K562 (cell line): Measurements from ENCODE around the gene PMPCA. TPM values are rescaled to one million over a fixed set of nuclear protein-coding genes. Genes with fewer than 3 reads are reported as not detected.

Source experiments
- C11orf30 ChIP-seq: fragments of 450-650 bp; IDR thresholded peaks from 2 replicates; pipeline ENCODE4 v1.6.1; 2016; ENCODE audit warnings: low read depth, mild to moderate bottlenecking
- CREB3 ChIP-seq: fragments of 450-650 bp; conservative IDR thresholded peaks from 2 replicates; pipeline ENCODE4 v1.6.1; 2016; ENCODE audit warnings: missing genetic modification characterization, low read depth, mild to moderate bottlenecking, missing compliant biosample characterization, moderate library complexity
- GATAD2A ChIP-seq: fragments of 450-650 bp; IDR thresholded peaks from 2 replicates; pipeline ENCODE4 v1.6.1; 2017
- MLX ChIP-seq, 2 experiments: fragments of 450-650 bp in 1 of 2; sonication (generic) in 1 of 2; formaldehyde crosslinking; conservative IDR thresholded peaks; 2 replicates each; pipeline versions ENCODE4 v1.4.0 to v1.8.1; 2020 to 2022; ENCODE audit warnings: mild to moderate bottlenecking in 1 of 2, missing genetic modification reagents in 1 of 2
- PBX2 ChIP-seq, 2 experiments: IDR thresholded peaks in 1 of 2; conservative IDR thresholded peaks in 1 of 2; 2 replicates each; pipeline ENCODE4 v1.6.1; 2016; ENCODE audit warnings: low read depth in 2 of 2, mild to moderate bottlenecking in 1 of 2, missing compliant biosample characterization in 1 of 2, missing genetic modification characterization in 1 of 2, moderate library complexity in 1 of 2
- PTBP1 ChIP-seq: fragments of 200-400 bp; formaldehyde crosslinking; IDR thresholded peaks from 2 replicates; pipeline ENCODE4 v1.6.1; 2017; ENCODE audit warnings: low read depth, low read length
- SIX5 ChIP-seq, 2 experiments: IDR thresholded peaks; 2 replicates each; pipeline ENCODE4 v1.6.1; 2011; ENCODE audit warnings: low read length in 2 of 2, borderline replicate concordance in 1 of 2, low read depth in 1 of 2, mild to moderate bottlenecking in 1 of 2, moderate library complexity in 1 of 2; ENCODE audit not compliant: insufficient read depth in 1 of 2
- polyA plus RNA-seq, 8 experiments: library from polyadenylated mRNA; depleted of rRNA in 4 of 8; stranded (reverse) in 5 of 8; unstranded in 3 of 8; fragments of >200 nt; fragmentation: Nextera tagmentation in 2 of 8; fragmentation: Illumina TruSeq in 1 of 8; extraction: Ambion mirVana in 2 of 8; extraction: Trizol in 1 of 8; gene quantifications; 2 replicates each; pipeline versions ENCODE4 v1.2.1 to v1.2.3, GENCODE V29; 2011 to 2014; ENCODE audit warnings: inconsistent platforms in 1 of 8, missing spikeins in 1 of 8
- total RNA-seq, 7 experiments: library from RNA; depleted of rRNA in 6 of 7; stranded (reverse); fragments of >200 nt in 6 of 7; fragmentation: Illumina TruSeq in 2 of 7; extraction: Trizol in 2 of 7; gene quantifications; 2 replicates each; pipeline versions ENCODE4 v1.2.1 to v1.2.3, GENCODE V29; 2011 to 2021; ENCODE audit warnings: low replicate concordance in 1 of 7

Gene PMPCA
- total and polyA plus RNA-seq, 9 of the 15 experiments (the other 6 are each of a cell fraction or from before 2014, with no cell fraction given): 23.9 to 143 (median 86.6) TPM

- TF ChIP-seq PTBP1 (no peak), CREB3 (tag) (no peak), PBX2 (CRISPR knock-in tag; IDR thresholded peaks at IDR 0.05; ENCODE audit: low read depth) (no peak), PBX2 (tag; conservative IDR thresholded peaks at IDR 0.05; ENCODE audit: low read depth) (no peak), SIX5 (IDR thresholded peaks at IDR 0.05; ENCODE audit: borderline replicate concordance in 1 of 2, insufficient read depth in 1 of 2, low read depth in 1 of 2, low read length in 2 of 2) (no peak), MLX (CRISPR knock-in tag; conservative IDR thresholded peaks at IDR 0.05) (no peak), C11orf30 (no peak), GATAD2A (no peak)
Measured at GRCh38 chr9:136453326-136453725, 42.9 kb downstream of the PMPCA start (continued).
